Stimulated activated memory B cell treated with anti-CD40 and anti-IgM and Interleukin-4, amounts not matched to agents 10 μg/mL and 1 μg/mL and 100 μg/mL, for 72 hours (primary cell): ENCODE measurements around the gene ZSCAN20.

Experiments used
- ATAC-seq: fragments of 150-1000 bp; cut with Tn5 transposase; 2 replicates; pipeline ENCODE4 v1.10.0; 2021
- H3K27ac Mint-ChIP-seq: one replicate; pipeline ENCODE4 v1.8.0; 2022; ENCODE audit warnings: mild to moderate bottlenecking, mixed read lengths
- H3K27me3 Mint-ChIP-seq: one replicate; pipeline ENCODE4 v1.8.0; 2022; ENCODE audit warnings: mixed read lengths
- H3K36me3 Mint-ChIP-seq: one replicate; pipeline ENCODE4 v1.8.0; 2022; ENCODE audit warnings: mixed read lengths
- H3K4me1 Mint-ChIP-seq: one replicate; pipeline ENCODE4 v1.8.0; 2022; ENCODE audit warnings: mixed read lengths
- H3K4me3 Mint-ChIP-seq: one replicate; pipeline ENCODE4 v1.8.0; 2022; ENCODE audit warnings: mild to moderate bottlenecking, moderate library complexity, mixed read lengths
- H3K9me3 Mint-ChIP-seq: one replicate; pipeline ENCODE4 v1.8.0; 2022; ENCODE audit warnings: mixed read lengths

ZSCAN20 gene

DNA sequence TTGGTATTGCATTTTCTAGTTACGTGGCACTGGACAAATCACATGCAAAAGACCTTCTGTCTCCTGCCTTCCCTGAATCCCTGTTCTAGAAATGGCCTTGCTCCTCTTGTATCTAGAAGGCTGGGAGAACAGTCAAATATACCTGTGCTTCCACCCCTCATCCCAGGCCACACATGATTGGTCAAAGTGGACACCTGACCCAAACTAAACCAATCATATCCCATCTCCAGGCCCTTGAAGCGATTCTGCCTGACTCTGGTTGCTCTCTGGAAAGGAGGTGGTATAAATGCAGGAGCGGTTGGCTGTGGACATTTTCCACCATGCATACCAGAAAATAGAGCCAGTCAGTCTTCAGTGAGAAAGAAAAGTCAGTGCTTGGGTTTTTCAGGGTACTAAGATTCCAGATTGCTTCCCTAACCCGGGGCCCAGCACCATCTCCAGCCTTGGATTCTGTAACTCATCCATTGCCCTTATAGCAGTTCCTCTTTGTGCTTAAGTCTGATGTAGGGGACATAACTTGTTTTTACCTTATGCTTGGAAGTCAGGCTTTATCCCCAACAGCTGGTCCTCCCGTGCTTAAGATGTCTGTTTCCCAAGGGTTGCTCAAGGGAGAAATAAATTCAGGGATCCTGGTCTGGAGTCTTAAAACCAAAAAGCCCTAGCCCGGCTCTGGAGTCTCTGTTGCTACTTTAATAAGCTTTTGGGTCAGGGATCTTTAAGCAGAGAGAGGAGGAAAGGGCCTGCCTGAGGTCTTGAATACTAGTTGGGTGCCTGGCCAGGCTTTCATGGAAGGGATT lies 33.9 kb upstream of the ZSCAN20 start:
- no peak for ATAC-seq
- Mint-ChIP-seq H3K27ac (no peak overlapping the region), H3K9me3 (no peaks in the 10 kb centered on the region), H3K4me3 (no peak overlapping the region), H3K27me3 (peaks cover 53% of the 10 kb centered on the region), H3K36me3 (no peaks in the 10 kb centered on the region), H3K4me1 (no peaks in the 10 kb centered on the region)

DNA sequence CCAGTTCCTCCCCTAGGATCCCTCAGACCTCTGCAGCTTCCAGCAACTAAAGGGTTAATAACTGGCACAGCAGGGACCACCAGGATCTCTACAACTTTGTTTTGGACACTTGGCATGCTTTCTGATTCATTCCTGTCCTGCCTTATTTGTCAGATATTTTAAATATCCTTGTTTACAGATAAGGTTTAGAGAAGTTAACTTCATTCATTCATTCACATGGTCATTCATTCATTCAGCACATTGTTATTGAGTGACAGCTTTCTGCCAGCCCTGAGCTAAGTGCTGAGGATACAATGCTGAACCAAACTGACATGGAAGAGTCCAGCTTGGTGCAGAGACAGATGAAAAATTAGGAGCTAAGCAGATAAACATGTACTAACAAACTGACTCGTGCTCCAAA lies 32.8 kb upstream of the ZSCAN20 start:
- Mint-ChIP-seq H3K27ac (no peak overlapping the region), H3K36me3 (no peaks in the 10 kb centered on the region), H3K4me1 (no peaks in the 10 kb centered on the region), H3K9me3 (no peaks in the 10 kb centered on the region), H3K27me3 (peaks cover 55% of the 10 kb centered on the region), H3K4me3 (no peak overlapping the region)
- no peak for ATAC-seq

DNA sequence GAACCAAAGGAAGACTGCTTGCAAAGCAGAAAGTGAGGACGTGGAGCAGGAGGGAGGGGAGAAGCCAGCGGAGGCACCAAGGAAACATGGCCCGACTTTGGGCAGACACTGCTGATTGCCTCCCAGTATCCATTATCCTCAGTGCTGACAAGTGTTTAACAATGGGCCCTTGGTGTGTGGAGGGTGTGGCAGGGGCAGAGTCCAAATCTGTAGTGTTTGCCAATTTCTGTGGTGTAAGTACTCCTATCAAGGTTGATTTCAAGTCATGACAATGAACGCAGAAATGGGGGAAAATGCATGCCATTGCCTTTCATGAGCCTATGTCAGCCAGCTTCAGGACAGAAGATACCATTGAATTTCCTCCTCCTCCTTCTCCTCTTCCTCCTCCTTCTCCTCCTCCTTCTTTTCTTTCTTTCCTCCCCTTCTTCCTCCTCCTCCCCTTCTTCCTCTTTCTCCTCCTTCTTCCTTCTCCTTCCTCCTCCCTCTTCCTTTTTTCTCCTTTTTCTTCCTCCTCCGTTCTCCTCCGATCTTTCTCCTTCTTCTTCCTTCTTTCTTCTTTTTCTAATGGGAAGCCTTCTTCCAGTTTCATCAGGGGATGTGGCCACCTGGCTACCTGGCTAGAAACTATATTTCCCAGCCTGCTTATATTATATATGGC lies 31.2 kb upstream of the ZSCAN20 start:
- Mint-ChIP-seq H3K36me3 (no peaks in the 10 kb centered on the region), H3K4me3 (no peak overlapping the region), H3K27ac (no peak overlapping the region), H3K9me3 (no peaks in the 10 kb centered on the region), H3K4me1 (no peaks in the 10 kb centered on the region), H3K27me3 (peaks cover 62% of the 10 kb centered on the region)
- ATAC-seq = no peak

DNA sequence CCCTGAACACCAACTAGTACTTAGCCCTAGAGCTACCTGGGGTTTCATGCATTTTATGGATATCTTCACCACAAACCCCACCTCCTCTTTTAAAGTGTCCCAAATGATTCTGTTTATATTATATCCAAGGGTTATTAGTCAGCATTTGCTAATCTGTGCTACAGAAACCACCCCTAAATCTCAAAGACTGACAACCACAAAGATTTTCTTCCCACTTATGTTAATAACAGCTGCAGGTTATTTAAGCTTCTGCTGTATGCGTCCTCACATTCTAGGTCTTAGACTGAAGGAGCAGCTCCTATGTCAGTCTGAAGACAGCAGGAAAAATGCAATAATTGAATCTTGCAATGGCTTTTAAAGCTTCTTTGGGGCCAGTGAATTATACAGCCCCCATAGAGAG lies 30.3 kb upstream of the ZSCAN20 start:
- Mint-ChIP-seq H3K9me3 (no peaks in the 10 kb centered on the region), H3K27ac (no peak overlapping the region), H3K4me1 (no peaks in the 10 kb centered on the region), H3K36me3 (no peaks in the 10 kb centered on the region), H3K4me3 (no peak overlapping the region), H3K27me3 (peaks cover 70% of the 10 kb centered on the region)
- ATAC-seq = no peak

DNA sequence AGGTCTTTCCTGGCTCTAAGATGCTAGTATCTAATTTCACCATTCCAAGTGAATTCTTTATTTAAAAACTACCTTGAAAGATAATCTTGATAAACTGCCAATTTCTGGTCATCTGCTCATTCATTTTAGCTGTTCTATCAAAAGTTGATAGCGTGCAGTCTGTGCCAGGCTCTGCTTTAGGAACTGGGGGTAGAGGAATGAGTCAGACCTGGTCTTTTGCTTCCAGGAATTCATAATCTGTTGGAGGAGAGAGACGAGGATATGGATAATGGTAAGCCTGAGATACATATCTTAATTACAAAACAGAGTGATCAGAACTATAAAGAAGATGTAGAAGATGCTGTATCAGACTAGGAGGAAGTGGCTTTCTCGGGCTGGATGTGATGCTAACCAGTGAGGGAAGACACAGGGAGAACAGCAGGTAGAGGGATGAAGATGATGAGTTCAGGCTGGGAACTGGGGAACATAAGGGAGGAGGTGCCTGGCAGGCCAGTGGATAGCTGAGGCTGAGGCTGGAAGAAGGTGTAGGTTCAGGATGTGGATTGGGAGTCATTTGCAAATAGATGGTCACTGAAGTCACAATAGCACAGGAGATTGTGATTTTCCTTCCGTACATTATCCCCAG lies 29.3 kb upstream of the ZSCAN20 start:
- no peaks in the 10 kb centered on the region for H3K9me3 Mint-ChIP-seq

DNA sequence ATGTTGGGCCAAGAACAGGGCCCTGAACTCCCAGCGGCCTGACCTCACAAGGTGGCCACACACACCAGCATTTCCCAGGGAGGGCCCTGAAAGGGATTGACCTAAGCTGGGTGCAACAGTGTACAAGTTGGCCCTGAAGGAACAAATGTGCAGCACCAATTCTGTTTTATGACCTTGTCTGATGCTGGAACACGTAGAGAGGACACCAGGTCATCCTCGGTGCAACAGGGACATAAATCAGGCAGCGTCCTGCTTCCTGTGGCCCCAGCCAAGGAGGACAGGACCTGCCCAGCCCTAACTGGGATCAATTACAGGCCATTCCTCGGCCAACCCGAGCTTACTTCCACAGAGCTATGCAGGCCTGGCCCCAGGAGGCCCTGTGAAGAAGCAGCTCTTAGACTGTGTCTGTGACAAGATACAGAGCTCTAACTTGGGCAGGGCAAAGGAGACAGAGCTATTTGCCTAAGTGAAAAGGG lies 28.7 kb upstream of the ZSCAN20 start:
- Mint-ChIP-seq H3K4me3 (no peak overlapping the region), H3K27me3 (peaks cover 77% of the 10 kb centered on the region), H3K4me1 (no peaks in the 10 kb centered on the region), H3K36me3 (no peaks in the 10 kb centered on the region), H3K9me3 (no peaks in the 10 kb centered on the region), H3K27ac (no peak overlapping the region)
- ATAC-seq = no peak

More for the DNA sequence above, 29.3 kb upstream of the ZSCAN20 start:
- Mint-ChIP-seq H3K36me3 (no peaks in the 10 kb centered on the region), H3K4me1 (no peaks in the 10 kb centered on the region), H3K4me3 (no peak overlapping the region), H3K27ac (no peak overlapping the region), H3K27me3 (peaks cover 75% of the 10 kb centered on the region)
- no peak for ATAC-seq

DNA sequence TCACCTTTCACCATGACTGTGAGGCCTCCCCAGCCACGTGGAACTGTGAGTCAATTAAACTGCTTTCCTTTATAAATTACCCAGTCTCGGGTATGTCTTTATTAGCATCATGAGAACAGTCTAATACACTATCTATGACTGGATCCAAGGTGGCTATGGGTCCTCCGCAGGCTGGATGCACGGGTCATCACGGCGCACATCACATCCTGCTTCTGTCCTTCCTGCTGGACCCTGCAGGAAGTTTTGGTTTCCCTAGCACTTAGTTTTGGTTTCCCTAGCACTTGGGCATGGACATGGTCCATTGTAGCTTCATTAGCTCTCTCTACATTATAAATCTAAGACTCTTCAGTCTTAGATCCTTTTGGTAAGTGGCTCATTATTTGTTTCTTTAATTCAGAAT lies 27.3 kb upstream of the ZSCAN20 start:
- Mint-ChIP-seq H3K36me3 (no peaks in the 10 kb centered on the region), H3K27me3 (peaks cover 80% of the 10 kb centered on the region), H3K4me3 (no peak overlapping the region), H3K9me3 (no peaks in the 10 kb centered on the region), H3K27ac (no peak overlapping the region), H3K4me1 (no peaks in the 10 kb centered on the region)
- no peak for ATAC-seq

DNA sequence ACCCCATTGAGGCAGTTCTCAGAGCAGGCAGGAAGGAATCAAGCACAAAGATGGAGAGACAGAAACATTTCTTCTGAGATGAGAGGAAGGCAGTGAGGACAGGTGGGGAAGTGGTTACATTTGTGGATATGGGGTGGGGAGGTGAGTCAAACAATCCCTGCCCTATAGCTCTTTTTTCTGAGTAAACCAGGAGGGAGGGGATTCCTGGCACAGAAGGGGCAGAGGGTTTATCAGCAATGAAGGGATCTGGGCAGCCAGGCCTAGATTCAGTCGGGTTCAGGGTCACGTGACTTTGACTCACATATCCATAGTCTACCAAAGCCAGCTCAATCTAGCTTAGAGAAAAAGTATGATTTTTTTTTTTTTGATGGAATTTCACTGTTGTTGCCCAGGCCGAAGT lies 25.9 kb upstream of the ZSCAN20 start:
- H3K27ac Mint-ChIP-seq = no peak overlapping the region
- H3K36me3 Mint-ChIP-seq = no peaks in the 10 kb centered on the region
- H3K9me3 Mint-ChIP-seq = no peaks in the 10 kb centered on the region
- no peak overlapping the region for H3K4me3 Mint-ChIP-seq
- no peaks in the 10 kb centered on the region for H3K4me1 Mint-ChIP-seq
- ATAC-seq = no peak
- H3K27me3 Mint-ChIP-seq = peaks cover 71% of the 10 kb centered on the region

DNA sequence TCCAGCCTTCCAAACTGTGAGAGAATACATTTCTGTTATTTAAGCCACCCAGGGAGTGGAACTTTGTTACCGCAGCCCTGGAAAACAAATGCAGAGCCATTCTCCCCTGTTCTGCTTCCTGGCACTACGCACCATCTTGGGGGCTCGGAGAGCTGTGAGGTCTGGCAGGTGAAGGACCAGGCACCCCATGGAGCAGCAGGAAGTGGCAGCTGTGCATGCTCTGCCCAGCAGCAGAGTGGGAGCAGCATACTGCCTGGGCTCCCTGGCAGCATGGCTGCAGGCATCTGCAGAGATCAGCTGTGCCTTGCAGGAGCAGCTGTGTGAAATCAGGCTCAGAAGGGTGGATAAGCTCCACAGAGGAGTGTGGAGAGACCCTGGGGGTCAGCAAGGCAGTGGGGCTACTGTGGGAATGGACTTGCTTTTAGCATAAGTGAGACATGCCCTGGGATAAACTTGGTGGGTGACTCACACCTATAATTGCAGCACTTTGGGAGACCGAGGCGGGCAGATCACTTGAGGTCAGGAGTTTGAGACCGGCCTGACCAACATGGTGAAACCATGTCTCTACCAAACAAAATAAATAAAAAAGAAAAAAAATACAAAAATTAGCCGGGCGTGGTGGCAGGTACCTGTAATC lies 17.7 kb upstream of the ZSCAN20 start:
- Mint-ChIP-seq H3K4me1 (peaks cover 20% of the 10 kb centered on the region), H3K27ac (no peak overlapping the region), H3K36me3 (no peaks in the 10 kb centered on the region), H3K4me3 (no peak overlapping the region), H3K9me3 (no peaks in the 10 kb centered on the region), H3K27me3 (peaks cover 9% of the 10 kb centered on the region)
- ATAC-seq = no peak

DNA sequence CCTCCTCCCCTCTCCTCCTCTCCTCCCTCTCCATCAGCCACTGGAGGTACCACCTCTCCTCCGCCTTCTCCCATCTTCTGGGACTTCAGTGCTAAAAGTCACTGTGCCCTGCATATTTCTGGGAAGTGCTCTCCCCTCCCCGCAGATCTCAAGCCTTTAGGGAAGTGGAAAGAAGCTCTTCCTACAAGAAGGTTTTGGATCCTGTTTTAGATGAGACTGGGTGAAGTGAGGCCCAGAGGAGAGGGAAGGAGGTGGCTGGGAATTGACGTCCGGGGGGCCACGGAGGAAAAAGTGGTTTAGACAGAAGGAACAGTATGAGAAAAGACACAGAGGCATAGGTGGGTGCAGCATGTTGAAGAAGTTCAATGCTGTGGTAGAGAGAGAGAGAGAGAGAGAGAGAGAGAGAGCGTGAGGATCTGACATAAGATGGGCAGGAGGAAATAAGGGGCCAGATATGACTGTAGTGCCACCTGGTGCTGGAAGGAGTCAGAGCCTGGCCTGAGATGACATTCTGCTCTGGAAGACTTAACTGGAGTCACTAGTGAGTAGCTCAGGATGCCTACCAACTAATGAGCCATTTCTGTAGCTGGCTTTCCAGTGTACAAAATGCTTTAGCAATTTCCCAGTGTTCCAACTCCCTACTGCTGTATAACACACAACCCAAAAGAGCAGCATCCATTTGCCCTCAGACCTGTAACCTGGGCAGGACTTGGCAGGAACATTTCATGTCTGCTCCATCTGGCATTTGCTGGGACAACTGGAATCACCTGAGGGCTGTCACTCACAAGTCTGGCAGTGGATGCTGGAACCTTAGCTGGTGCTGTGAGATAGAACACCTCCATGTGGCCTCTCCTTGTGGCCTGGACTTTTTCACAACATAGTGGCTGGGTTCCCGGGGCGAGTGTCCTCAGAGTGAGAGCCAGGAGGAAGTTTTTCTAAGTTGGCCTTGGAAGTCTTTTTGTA lies 16.6 kb upstream of the ZSCAN20 start:
- peak; percentile 88 for ATAC-seq
- Mint-ChIP-seq H3K27ac (no peak overlapping the region), H3K27me3 (no peaks in the 10 kb centered on the region), H3K9me3 (no peaks in the 10 kb centered on the region), H3K36me3 (no peaks in the 10 kb centered on the region), H3K4me3 (no peak overlapping the region), H3K4me1 (peaks cover 31% of the 10 kb centered on the region)

DNA sequence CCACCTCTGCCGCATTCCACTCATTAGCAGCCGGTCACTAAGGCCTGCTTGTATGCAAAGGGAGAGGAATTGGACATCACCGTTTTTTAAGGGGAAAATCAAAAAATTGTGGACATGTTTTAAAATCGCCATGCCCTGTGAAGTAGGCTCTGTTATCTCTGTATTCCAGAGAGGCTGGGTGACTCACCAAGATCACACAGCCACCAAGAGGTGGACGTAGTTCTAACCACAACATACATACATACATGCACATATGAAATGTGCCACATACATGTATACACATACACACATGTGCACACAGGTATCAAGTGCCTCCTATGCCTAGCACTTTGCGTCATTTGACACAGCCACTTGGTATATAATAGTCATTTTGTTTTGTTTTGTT lies 16.0 kb upstream of the ZSCAN20 start:
- no peak overlapping the region for H3K27ac Mint-ChIP-seq
- H3K36me3 Mint-ChIP-seq = no peaks in the 10 kb centered on the region
- H3K4me3 Mint-ChIP-seq = no peak overlapping the region
- no peak for ATAC-seq
- no peaks in the 10 kb centered on the region for H3K27me3 Mint-ChIP-seq
- H3K4me1 Mint-ChIP-seq = peaks cover 38% of the 10 kb centered on the region
- H3K9me3 Mint-ChIP-seq = no peaks in the 10 kb centered on the region

DNA sequence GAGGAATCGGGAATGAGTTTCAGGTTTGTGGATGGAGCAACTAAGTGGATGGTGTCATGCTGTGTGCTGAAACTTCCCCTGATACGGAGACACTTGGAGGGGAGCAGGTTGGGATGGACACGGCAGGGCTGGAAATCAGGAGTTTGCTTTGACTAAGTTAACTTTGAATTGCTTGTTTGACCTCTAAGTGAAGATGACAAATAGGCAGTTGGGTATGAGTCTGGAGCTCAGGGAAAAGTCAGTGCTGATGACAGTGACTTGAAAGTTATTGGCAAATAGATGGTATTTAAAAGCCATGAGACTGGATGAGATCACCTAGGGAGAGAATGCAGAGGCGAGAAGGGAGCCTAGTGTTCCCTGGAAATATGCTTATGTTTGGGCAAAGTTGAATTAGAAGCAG lies 12.8 kb upstream of the ZSCAN20 start:
- H3K36me3 Mint-ChIP-seq = no peaks in the 10 kb centered on the region
- ATAC-seq = no peak
- H3K4me3 Mint-ChIP-seq = no peak overlapping the region
- peaks cover 55% of the 10 kb centered on the region for H3K4me1 Mint-ChIP-seq
- peak overlapping the region; percentile 52 for H3K27ac Mint-ChIP-seq
- no peaks in the 10 kb centered on the region for H3K27me3 Mint-ChIP-seq
- H3K9me3 Mint-ChIP-seq = no peaks in the 10 kb centered on the region

DNA sequence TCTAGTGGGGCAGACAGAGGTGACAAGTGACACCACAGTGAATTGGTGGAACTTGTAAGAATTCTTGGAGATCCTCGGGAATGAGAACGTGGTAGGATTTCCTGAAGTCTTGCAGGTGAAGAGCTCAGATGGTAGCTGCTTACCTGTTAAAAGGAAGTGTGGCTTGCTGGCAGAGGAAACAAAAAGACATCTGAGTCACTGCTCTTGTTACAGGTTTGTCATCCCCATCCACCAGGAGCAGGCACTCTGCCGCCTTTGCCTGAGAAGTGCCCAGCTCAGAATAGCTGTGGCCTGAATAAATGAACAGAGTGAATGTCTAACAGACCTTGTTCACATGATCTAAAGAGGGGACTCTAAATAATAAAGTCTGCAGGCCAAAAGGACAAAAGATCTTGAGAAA lies 12.3 kb upstream of the ZSCAN20 start:
- Mint-ChIP-seq H3K4me1 (peaks cover 55% of the 10 kb centered on the region), H3K27me3 (no peaks in the 10 kb centered on the region), H3K9me3 (no peaks in the 10 kb centered on the region), H3K36me3 (no peaks in the 10 kb centered on the region), H3K27ac (peak overlapping the region; percentile 52), H3K4me3 (no peak overlapping the region)
- ATAC-seq = no peak

DNA sequence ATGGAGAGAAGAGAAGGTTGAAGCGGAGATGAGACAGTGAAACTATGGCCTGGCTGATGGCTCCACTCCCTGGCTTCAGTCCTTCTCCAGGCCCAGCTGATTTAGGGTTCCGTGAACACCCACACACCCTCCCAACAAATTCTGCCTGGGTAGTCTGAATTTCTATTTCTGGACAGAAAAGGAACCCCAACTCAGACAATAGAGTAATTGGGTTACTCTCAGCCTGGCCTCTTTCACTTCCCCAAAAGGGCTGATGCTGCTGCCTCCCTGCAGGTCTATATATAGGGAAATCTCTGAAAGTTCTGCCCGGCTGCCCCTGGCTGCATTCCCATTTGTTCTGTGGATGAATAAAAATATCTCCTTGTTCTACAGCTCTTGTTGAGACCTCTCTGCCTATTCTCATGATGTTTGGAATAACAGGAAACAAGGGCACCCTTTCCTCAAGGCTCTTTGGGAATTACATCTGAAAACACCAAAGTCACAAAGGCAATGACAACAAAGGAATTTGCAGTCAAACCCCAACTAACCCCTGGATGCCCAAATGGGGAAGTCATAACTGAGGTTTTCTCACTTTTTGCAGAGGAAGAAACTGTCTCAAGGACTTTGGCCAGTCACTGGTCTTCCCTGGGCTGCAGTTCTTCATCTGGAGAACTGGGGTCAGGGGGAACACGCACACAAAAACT lies 11.4 kb upstream of the ZSCAN20 start:
- no peaks in the 10 kb centered on the region for H3K36me3 Mint-ChIP-seq
- H3K27ac Mint-ChIP-seq = peak overlapping the region; percentile 52
- peaks cover 48% of the 10 kb centered on the region for H3K4me1 Mint-ChIP-seq
- H3K4me3 Mint-ChIP-seq = peak overlapping the region; percentile 55
- no peaks in the 10 kb centered on the region for H3K9me3 Mint-ChIP-seq
- no peaks in the 10 kb centered on the region for H3K27me3 Mint-ChIP-seq
- peak; percentile 92 for ATAC-seq
